ENCODE data around the gene ASB4. TPM values are rescaled to one million over a fixed set of nuclear protein-coding genes. Genes with fewer than 3 reads are reported as not detected.

Gene ASB4
- under 1 TPM in 1 of 2 donors, not detected in 1; 0.14 TPM for total RNA-seq

- ATAC-seq (ENCODE audit: insufficient number of reproducible peaks, low FRiP score, low read depth) = no peak
- no peaks in the 10 kb centered on the region for H3K27me3 ChIP-seq (replicated peaks; ENCODE audit: insufficient read depth)
- no peak within 1 kb of the TSS for H3K4me3 ChIP-seq
- H3K27ac ChIP-seq = no peak within 1 kb of the TSS
- DNase-seq (ENCODE audit: low spot score) = no peak
- no peaks in the 10 kb centered on the region for H3K9me3 ChIP-seq
- TF ChIP-seq CTCF (IDR thresholded peaks at IDR 0.05) = no peak
- no peaks in the 10 kb centered on the region for H3K4me1 ChIP-seq (ENCODE audit: control insufficient read depth in 1 of 2, low read depth in 2 of 2)
- no peaks in the 10 kb centered on the region for H3K36me3 ChIP-seq
Observed at GRCh38 chr7:95485391-95486123, at the start of gene ASB4. ASB4 (plus strand) TSS chr7:95485943; CDS start chr7:95485972, 29 bp downstream.

DNA sequence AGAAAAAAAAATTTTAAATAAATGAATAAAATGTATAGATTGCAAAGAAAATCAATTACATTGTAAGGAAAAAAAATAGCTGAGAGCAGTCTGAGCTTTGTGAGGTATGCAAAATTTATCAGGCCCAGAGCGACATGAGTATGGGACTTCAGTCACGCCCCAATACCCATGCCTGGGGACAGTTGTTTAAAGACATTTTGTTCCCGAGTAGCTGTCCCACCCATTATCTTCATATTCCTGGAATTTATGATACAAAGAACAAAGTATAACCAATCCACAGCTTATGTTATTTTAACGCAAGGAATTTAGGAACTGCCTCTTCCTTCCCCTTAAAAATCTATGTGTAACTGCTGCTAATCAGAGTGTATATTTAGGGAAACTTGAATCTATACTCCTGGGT is 49.3 kb upstream of the ASB4 start:
- TF ChIP-seq CTCF (IDR thresholded peaks at IDR 0.05) = no peak
- no peak for DNase-seq (ENCODE audit: low spot score)
- no peak for ATAC-seq (ENCODE audit: insufficient number of reproducible peaks, low FRiP score, low read depth)

DNA sequence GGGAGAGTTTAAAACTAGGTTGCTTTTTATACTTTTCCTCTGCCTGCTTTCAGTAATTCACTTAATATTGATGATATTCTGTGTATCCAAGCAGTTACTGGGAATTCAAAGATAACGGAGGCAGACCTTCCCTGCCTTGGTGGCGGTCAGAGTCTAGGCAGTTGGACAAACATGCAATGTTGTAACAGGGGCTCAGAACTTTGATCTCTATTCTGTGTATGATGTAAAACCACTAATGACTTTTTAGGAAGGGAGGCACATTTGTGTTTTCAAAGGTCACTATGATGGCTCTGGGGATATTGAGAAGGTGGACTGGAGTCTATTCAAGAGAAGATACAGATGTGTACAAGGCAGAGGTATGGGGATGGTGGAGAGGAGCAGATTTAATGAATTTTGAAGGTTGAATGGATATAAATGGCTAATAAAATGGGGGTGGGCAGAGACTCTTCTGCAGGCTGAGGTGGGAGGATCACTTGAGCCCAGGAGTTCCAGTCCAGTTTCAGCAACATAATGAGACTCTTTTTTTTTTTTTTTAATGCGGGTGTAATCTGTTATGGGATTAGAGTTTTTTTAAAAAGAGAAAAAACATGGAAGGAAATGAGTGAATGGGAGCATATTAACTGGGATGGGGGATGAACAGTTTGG is 45.2 kb upstream of the ASB4 start:
- no peak overlapping the region for H3K4me3 ChIP-seq
- no peaks in the 10 kb centered on the region for H3K27me3 ChIP-seq (replicated peaks; ENCODE audit: insufficient read depth)
- H3K27ac ChIP-seq = no peak overlapping the region
- no peak for ATAC-seq (ENCODE audit: insufficient number of reproducible peaks, low FRiP score, low read depth)
- TF ChIP-seq CTCF (IDR thresholded peaks at IDR 0.05) = no peak
- no peaks in the 10 kb centered on the region for H3K9me3 ChIP-seq
- no peaks in the 10 kb centered on the region for H3K4me1 ChIP-seq (ENCODE audit: control insufficient read depth in 1 of 2, low read depth in 2 of 2)
- DNase-seq (ENCODE audit: low spot score) = no peak
- H3K36me3 ChIP-seq = no peaks in the 10 kb centered on the region

More for the DNA sequence above, 49.3 kb upstream of the ASB4 start:
- Histone ChIP-seq H3K9me3 (no peaks in the 10 kb centered on the region), H3K4me3 (no peak overlapping the region), H3K27ac (no peak overlapping the region), H3K4me1 (ENCODE audit: control insufficient read depth in 1 of 2, low read depth in 2 of 2) (peaks cover 0 to 3% of the 10 kb centered on the region in 2 donors), H3K27me3 (replicated peaks; ENCODE audit: insufficient read depth) (no peaks in the 10 kb centered on the region), H3K36me3 (no peaks in the 10 kb centered on the region)

DNA sequence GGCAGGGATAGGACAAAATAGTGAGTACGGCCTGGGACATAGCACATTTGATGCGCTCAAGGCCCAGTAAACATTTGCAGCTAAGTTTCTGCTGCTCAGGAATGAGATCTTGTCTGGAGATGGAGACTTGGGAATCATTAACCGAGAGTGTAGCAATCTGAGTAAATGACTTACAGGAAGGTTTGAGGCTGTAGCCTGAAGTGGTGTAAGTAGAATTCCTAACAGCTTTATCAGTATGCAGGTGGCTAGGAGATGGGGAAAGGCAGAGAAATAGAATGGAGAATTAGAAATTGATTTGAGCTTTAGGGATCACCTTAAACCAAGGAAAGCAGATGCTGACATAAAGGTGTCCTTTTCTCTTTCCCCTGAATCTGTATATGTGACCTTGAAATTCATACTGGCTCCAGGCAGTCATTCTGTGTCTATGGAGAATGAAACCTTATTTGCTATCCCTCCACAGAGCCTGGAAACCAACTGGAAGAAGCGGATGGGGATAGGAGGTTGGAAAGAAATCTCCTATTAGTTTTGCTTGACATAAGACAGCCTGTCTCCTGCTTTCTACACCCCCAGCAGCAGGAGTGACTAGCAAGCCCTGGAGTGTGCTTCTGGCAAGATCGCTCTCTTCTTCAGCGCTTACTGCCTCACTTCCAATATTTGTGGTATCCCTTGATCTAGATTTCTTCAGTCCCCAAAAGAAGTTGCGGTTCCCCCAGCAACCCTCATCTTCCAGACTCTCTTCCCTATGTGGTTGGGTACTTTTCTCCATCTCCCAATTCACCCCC is 44.5 kb upstream of the ASB4 start:
- H3K9me3 ChIP-seq = no peaks in the 10 kb centered on the region
- DNase-seq (ENCODE audit: low spot score) = no peak
- ATAC-seq (ENCODE audit: insufficient number of reproducible peaks, low FRiP score, low read depth) = no peak
- H3K4me3 ChIP-seq = no peak overlapping the region
- H3K27ac ChIP-seq = no peak overlapping the region
- H3K36me3 ChIP-seq = no peaks in the 10 kb centered on the region
- no peaks in the 10 kb centered on the region for H3K27me3 ChIP-seq (replicated peaks; ENCODE audit: insufficient read depth)
- TF ChIP-seq CTCF (IDR thresholded peaks at IDR 0.05) = no peak
- no peaks in the 10 kb centered on the region for H3K4me1 ChIP-seq (ENCODE audit: control insufficient read depth in 1 of 2, low read depth in 2 of 2)

DNA sequence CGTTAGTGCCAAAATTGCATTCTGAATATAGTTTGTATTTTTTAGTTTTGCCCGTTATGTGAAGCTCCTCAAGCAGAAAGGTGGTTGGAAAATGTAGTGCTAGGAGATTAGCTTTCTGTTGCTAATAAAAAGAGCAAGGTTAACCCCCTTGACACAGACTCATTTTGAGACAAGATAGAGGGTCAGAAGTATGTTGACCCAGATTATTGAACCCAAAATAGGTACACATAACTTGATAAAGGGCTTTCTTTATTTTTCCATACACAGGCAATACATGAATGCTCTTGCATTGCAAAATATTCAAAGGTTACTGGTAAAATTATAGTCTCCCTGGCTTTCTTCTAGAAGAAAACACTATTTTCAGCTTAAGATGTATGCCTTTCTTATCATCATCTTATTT is 40.9 kb upstream of the ASB4 start:
- Histone ChIP-seq H3K27me3 (replicated peaks; ENCODE audit: insufficient read depth) (no peaks in the 10 kb centered on the region), H3K9me3 (no peaks in the 10 kb centered on the region), H3K27ac (no peak overlapping the region), H3K36me3 (no peaks in the 10 kb centered on the region), H3K4me1 (ENCODE audit: control insufficient read depth in 1 of 2, low read depth in 2 of 2) (no peaks in the 10 kb centered on the region), H3K4me3 (no peak overlapping the region)
- TF ChIP-seq CTCF (IDR thresholded peaks at IDR 0.05) = no peak
- DNase-seq (ENCODE audit: low spot score) (no peak), ATAC-seq (ENCODE audit: insufficient number of reproducible peaks, low FRiP score, low read depth) (no peak)
